ENCODE measurements around the gene IL15.

Gene IL15

GRCh38 chr4:141771889-141772830, 135.8 kb downstream of the IL15 start:
- no peak for DNase-seq (ENCODE audit: low read depth in 2 of 2)

GRCh38 chr4:141772838-141773237, 136.5 kb downstream of the IL15 start:
- no peak for DNase-seq (ENCODE audit: low read depth in 2 of 2)

GRCh38 chr4:141782205-141782604, 145.8 kb downstream of the IL15 start:
- DNase-seq (ENCODE audit: low read depth in 2 of 2), result no peak

All from stimulated activated CD4-positive, alpha-beta T cell treated with anti-CD3 and anti-CD28 coated beads, Interleukin-4, amount 100 ng/mL, for 48 hours (primary cell).